HFFc6 (cell line): ENCODE results near the gene KPNA2. TPM values are rescaled to one million over a fixed set of nuclear protein-coding genes. Genes with fewer than 3 reads are reported as not detected.
A peak's percentile ranks its signal among the peaks of the same experiment; 100 is the strongest.

Experiments
- DNase-seq: peaks from one replicate; pipeline ENCODE4 v3.0.0-alpha.2; 2018
- H3K27ac Mint-ChIP-seq: 2 replicates; pipeline ENCODE4 v1.8.0; 2020; ENCODE audit warnings: mild to moderate bottlenecking, mixed read lengths
- H3K27me3 Mint-ChIP-seq: 2 replicates; pipeline ENCODE4 v1.8.0; 2021; ENCODE audit warnings: mild to moderate bottlenecking, moderate library complexity, mixed read lengths; ENCODE audit not compliant: insufficient read depth
- H3K36me3 Mint-ChIP-seq: 2 replicates; pipeline ENCODE4 v1.8.0; 2021; ENCODE audit warnings: low read depth, mixed read lengths
- H3K4me1 Mint-ChIP-seq: 2 replicates; pipeline ENCODE4 v1.8.0; 2020; ENCODE audit warnings: low read depth, mixed read lengths
- H3K4me3 Mint-ChIP-seq: 2 replicates; pipeline ENCODE4 v1.8.0; 2020; ENCODE audit warnings: mild to moderate bottlenecking, moderate library complexity, mixed read lengths
- H3K9me3 Mint-ChIP-seq: 2 replicates; pipeline ENCODE4 v1.8.0; 2020; ENCODE audit warnings: mild to moderate bottlenecking, mixed read lengths
- total RNA-seq, 6 experiments: library from RNA; stranded (reverse); fragmentation: NEBNext Ultra II Directional; extraction: Animal tissue kit (Norgen Biotek cat#: 25700); gene quantifications; 2 replicates in 1 of 6; 3 replicates in 5 of 6; pipeline ENCODE4 v1.2.3, GENCODE V29; 2021
- TF ChIP-seq, protein P1 (sequence below): fragments of 200-600 bp; sonication (generic); IDR thresholded peaks from 2 replicates; pipeline ENCODE4 v1.5.0; 2021; ENCODE audit warnings: antibody characterized with exemption, mild to moderate bottlenecking

Gene KPNA2
- total RNA-seq, 6 experiments from 2014 or later = 152 to 296 (median 277) TPM

DNA sequence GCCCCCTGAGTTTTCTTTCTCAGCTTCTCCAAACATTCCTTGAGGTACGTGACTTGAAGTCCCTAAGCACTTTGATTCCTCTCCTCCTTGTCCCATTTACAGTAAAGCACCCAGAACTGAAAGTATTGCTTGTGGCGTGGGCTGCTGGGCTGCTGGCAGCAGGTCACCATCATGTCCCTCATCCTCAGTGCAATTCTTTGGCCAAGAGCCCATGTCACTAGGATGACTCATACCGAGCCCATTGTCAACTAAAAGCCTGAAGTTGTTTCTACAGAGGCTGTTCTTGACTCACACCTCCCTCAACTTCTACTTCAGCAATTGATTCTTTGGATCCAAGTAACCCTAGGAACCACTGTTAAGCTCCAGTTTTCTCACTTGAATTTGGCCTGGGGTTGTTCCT, 54.3 kb downstream of the KPNA2 start:
- H3K4me1 Mint-ChIP-seq = peaks cover 8% of the 10 kb centered on the region
- H3K27me3 Mint-ChIP-seq = peaks cover 7% of the 10 kb centered on the region
- no peak overlapping the region for H3K4me3 Mint-ChIP-seq
- TF ChIP-seq, protein P1, sequence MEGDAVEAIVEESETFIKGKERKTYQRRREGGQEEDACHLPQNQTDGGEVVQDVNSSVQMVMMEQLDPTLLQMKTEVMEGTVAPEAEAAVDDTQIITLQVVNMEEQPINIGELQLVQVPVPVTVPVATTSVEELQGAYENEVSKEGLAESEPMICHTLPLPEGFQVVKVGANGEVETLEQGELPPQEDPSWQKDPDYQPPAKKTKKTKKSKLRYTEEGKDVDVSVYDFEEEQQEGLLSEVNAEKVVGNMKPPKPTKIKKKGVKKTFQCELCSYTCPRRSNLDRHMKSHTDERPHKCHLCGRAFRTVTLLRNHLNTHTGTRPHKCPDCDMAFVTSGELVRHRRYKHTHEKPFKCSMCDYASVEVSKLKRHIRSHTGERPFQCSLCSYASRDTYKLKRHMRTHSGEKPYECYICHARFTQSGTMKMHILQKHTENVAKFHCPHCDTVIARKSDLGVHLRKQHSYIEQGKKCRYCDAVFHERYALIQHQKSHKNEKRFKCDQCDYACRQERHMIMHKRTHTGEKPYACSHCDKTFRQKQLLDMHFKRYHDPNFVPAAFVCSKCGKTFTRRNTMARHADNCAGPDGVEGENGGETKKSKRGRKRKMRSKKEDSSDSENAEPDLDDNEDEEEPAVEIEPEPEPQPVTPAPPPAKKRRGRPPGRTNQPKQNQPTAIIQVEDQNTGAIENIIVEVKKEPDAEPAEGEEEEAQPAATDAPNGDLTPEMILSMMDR = no peak
- DNase-seq = peak; percentile 27
- no peak overlapping the region for H3K27ac Mint-ChIP-seq
- no peaks in the 10 kb centered on the region for H3K9me3 Mint-ChIP-seq
- H3K36me3 Mint-ChIP-seq = no peaks in the 10 kb centered on the region

DNA sequence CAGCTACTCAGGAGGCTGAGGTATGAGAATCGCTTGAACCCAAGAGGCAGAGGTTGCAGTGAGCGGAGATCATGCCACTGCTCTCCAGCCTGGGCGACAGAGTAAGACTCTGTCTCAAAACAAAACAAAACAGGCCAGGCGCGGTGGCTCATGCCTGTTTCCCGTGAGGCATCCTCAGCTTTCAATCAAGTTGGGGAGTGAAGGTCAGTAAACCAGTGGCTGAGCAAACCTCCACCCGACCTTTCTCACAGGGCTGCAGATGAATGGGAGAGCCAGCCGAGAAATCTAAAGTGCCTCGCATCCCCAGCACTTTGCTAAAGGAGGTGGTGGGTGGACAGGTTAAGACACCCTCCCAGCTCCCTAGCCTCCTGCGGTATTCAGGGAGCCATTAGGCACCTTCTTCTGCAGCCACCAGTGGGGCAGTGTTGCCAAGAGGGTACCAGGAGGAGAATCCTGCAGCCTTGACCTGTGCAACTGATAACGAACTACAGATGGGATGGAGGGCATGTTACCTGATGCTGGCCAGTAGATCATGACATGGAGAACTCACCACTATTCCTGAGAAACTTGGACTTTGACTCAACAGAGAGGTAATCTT, 59.0 kb downstream of the KPNA2 start:
- no peaks in the 10 kb centered on the region for H3K9me3 Mint-ChIP-seq
- no peaks in the 10 kb centered on the region for H3K36me3 Mint-ChIP-seq
- TF ChIP-seq, protein P1 = no peak
- peaks cover 14% of the 10 kb centered on the region for H3K4me1 Mint-ChIP-seq
- H3K27me3 Mint-ChIP-seq = peaks cover 7% of the 10 kb centered on the region
- no peak for DNase-seq
- H3K27ac Mint-ChIP-seq = no peak overlapping the region
- no peak overlapping the region for H3K4me3 Mint-ChIP-seq

DNA sequence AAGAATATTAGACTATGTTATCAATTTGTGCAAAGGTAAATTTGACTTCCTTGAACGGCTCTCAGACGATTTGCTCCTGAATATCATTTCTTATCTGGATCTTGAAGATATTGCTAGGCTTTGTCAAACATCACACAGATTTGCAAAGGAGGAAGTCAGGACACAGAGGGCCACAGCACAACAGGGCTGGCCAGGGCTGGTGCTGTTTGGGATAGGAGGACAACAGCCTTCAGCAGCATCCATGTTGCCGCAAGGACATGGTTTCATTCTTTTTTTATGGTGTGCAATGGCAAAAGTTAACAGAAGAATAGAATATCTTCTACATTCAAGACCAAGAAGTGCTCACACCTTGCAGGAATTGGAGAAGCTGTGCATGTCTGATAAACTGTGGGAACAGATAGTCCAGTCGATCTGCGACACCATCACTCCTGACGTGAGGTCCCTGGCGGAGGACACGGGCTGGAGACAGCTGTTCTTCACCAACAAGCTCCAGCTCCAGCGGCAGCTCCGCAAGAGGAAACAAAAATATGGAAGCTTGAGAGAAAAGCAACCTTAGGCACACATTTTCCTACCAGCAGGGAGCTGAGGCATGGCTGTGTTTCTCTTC, 59.8 kb downstream of the KPNA2 start:
- H3K36me3 Mint-ChIP-seq = no peaks in the 10 kb centered on the region

DNA sequence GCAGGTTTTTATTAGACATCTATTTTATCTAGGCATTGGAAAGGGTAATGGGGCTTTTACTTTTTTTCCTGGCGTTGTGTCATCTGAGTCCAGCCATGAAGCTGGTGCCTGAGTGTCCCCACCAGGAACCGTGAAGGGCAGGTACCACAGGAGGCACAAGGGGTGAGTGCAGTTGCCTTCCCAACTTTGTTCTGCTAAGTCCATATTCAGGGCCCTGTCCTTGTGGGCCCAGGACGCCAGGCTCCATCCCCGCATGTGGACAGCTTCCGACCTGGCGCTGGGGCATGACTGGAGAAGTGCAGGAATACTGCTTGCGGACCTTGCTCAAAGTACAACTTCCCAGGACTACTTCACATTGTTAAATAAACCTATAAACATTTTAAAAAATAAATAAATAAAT, 60.6 kb downstream of the KPNA2 start:
- DNase-seq = no peak
- no peak overlapping the region for H3K4me3 Mint-ChIP-seq
- peaks cover 6% of the 10 kb centered on the region; the same call in 1 of the 2 replicates for H3K4me1 Mint-ChIP-seq

More for the DNA sequence above, 59.8 kb downstream of the KPNA2 start:
- TF ChIP-seq, protein P1 = no peak
- H3K27ac Mint-ChIP-seq = no peak overlapping the region
- peaks cover 7% of the 10 kb centered on the region for H3K4me1 Mint-ChIP-seq
- no peak overlapping the region for H3K4me3 Mint-ChIP-seq
- H3K27me3 Mint-ChIP-seq = peaks cover 7% of the 10 kb centered on the region
- DNase-seq = no peak
- no peaks in the 10 kb centered on the region for H3K9me3 Mint-ChIP-seq

More for the DNA sequence above, 60.6 kb downstream of the KPNA2 start:
- no peaks in the 10 kb centered on the region for H3K36me3 Mint-ChIP-seq
- no peak overlapping the region for H3K27ac Mint-ChIP-seq
- H3K9me3 Mint-ChIP-seq = no peaks in the 10 kb centered on the region
- TF ChIP-seq, protein P1 = no peak
- H3K27me3 Mint-ChIP-seq = peaks cover 7% of the 10 kb centered on the region

Other genes starting within 250 kb of the KPNA2 start
- gene BPTF, start 210.2 kb upstream of the KPNA2 start, total RNA-seq = 10 to 100 TPM; 55.4 to 60.3 (median 56.9) TPM
- 1 to 10 TPM; 5.4 to 6.6 (median 6.1) TPM for gene C17orf58, start 39.3 kb upstream of the KPNA2 start, total RNA-seq
- 100 to 1,000 TPM; 108 to 127 (median 123) TPM for gene AMZ2, start 212.3 kb downstream of the KPNA2 start, total RNA-seq